H1 (cell line): ENCODE measurements around the gene OSBPL3. TPM values are rescaled to one million over a fixed set of nuclear protein-coding genes. Genes with fewer than 3 reads are reported as not detected.
A peak's percentile ranks its signal among the peaks of the same experiment; 100 is the strongest.

Experiments
- ASH2L ChIP-seq: fragments of 200-600, 300-600 bp; sonication (generic); IDR thresholded peaks from one replicate; pipeline ENCODE4 v1.7.1; 2017; ENCODE audit warnings: low read length
- CHD7 ChIP-seq: fragments of 300-600 bp; sonication (generic); IDR thresholded peaks from 2 replicates; pipeline ENCODE4 v1.7.1; 2012; ENCODE audit warnings: low read length, moderate library complexity, mild to moderate bottlenecking, inconsistent platforms; ENCODE audit not compliant: insufficient replicate concordance
- E2F6 ChIP-seq: IDR thresholded peaks from 2 replicates; pipeline ENCODE4 v1.6.1; 2012; ENCODE audit warnings: inconsistent platforms
- GTF2F1 ChIP-seq: IDR thresholded peaks from 2 replicates; pipeline ENCODE4 v1.6.1; 2012; ENCODE audit warnings: low read depth, low read length, improper control_type of control experiment, borderline replicate concordance
- NANOG ChIP-seq: IDR thresholded peaks from 2 replicates; pipeline ENCODE4 v1.6.1; 2011; ENCODE audit warnings: low read length, low read depth, mild to moderate bottlenecking, inconsistent platforms; ENCODE audit not compliant: insufficient read depth, poor library complexity, severe bottlenecking
- NRF1 ChIP-seq: IDR thresholded peaks from 2 replicates; pipeline ENCODE4 v1.6.1; 2011; ENCODE audit warnings: mild to moderate bottlenecking, low read depth, low read length, improper control_type of control experiment
- RAD21 ChIP-seq, 2 experiments: IDR thresholded peaks in 1 of 2; conservative IDR thresholded peaks in 1 of 2; 2 replicates each; pipeline ENCODE4 v1.6.1; 2011; ENCODE audit warnings: low read depth in 2 of 2, low read length in 2 of 2, improper control_type of control experiment in 1 of 2, inconsistent platforms in 1 of 2, mild to moderate bottlenecking in 1 of 2, moderate library complexity in 1 of 2
- SP1 ChIP-seq: IDR thresholded peaks from 2 replicates; pipeline ENCODE4 v1.6.1; 2011; ENCODE audit warnings: low read depth, low read length
- SP4 ChIP-seq: IDR thresholded peaks from 2 replicates; pipeline ENCODE4 v1.6.1; 2012; ENCODE audit warnings: low read length, inconsistent platforms
- TEAD4 ChIP-seq: IDR thresholded peaks from 2 replicates; pipeline ENCODE4 v1.6.1; 2012; ENCODE audit warnings: low read depth, low read length, inconsistent platforms, mixed read lengths
- polyA plus RNA-seq, 7 experiments: library from polyadenylated mRNA; depleted of rRNA in 3 of 7; stranded (reverse) in 5 of 7; unstranded in 2 of 7; fragments of >200 nt in 5 of 7; fragments of 200-250 nt in 2 of 7; gene quantifications; 1 replicate in 5 of 7; 2 replicates in 1 of 7; 4 replicates in 1 of 7; pipeline versions ENCODE4 v1.2.1 to v1.2.3, GENCODE V29; 2011 to 2013; ENCODE audit warnings: missing spikeins in 2 of 7, mixed read lengths in 2 of 7
- total RNA-seq: library from RNA; stranded (reverse); fragmentation: NEBNext Ultra II Directional; extraction: Animal tissue kit (Norgen Biotek cat#: 25700); gene quantifications from 2 replicates; pipeline ENCODE4 v1.2.1, GENCODE V29; 2021

Gene OSBPL3
- total and polyA plus RNA-seq, 2 of the 8 experiments (the other 6 are each of a cell fraction or from before 2014, with no cell fraction given): 2.8 to 13.9 TPM

- TF ChIP-seq CHD7 (no peak), SP1 (peak; percentile 90), SP4 (peak; percentile 47; the same call in 1 of the 2 replicates), NRF1 (no peak), NANOG (no peak), ASH2L (peak; percentile 43), RAD21 (IDR thresholded peaks at IDR 0.05 in 1 of 2, conservative IDR thresholded peaks at IDR 0.05 in 1 of 2; ENCODE audit: low read depth in 2 of 2, low read length in 2 of 2) (0 out of 4 replicates have a peak, but pooled peaks of 1 of the 2 experiments have one; percentile 1), E2F6 (peak; percentile 78), GTF2F1 (no peak), TEAD4 (peak; percentile 53; the same call in 1 of the 2 replicates)
These were observed at the start of gene OSBPL3 (continued) for GRCh38 chr7:24979863-24980533.
